Lower lobe of right lung (tissue), 2 donors: Measurements from ENCODE around the gene GLRA3. TPM values are rescaled to one million over a fixed set of nuclear protein-coding genes. Genes with fewer than 3 reads are reported as not detected.
A peak's percentile ranks its signal among the peaks of the same experiment; 100 is the strongest.

ENCODE experiments used
- ATAC-seq, 2 donors: fragments of 200-7000 bp; cut with Tn5 transposase; one replicate each; pipeline ENCODE4 v1.9.1; 2020 to 2022; ENCODE audit warnings: mild to moderate bottlenecking in 2 of 2, moderate library complexity in 2 of 2
- DNase-seq: peaks from one replicate; pipeline ENCODE4 v3.0.0-alpha.2; 2020
- H3K27ac ChIP-seq: fragments of 200-600 bp; one replicate; pipeline ENCODE4 v1.8.0; 2022
- H3K27me3 ChIP-seq: fragments of 200-600 bp; one replicate; pipeline ENCODE4 v1.8.0; 2022; ENCODE audit warnings: low read depth
- H3K36me3 ChIP-seq: fragments of 200-600 bp; one replicate; pipeline ENCODE4 v1.8.0; 2022; ENCODE audit warnings: mild to moderate bottlenecking
- H3K4me1 ChIP-seq: fragments of 200-600 bp; one replicate; pipeline ENCODE4 v1.8.0; 2022
- H3K4me3 ChIP-seq: fragments of 200-600 bp; one replicate; pipeline ENCODE4 v1.8.0; 2022; ENCODE audit warnings: mild to moderate bottlenecking
- H3K9me3 ChIP-seq: fragments of 200-600 bp; one replicate; pipeline ENCODE4 v1.8.0; 2022
- CTCF ChIP-seq: fragments of 200-600 bp; IDR thresholded peaks from one replicate; pipeline ENCODE4 v1.8.0; 2022; ENCODE audit warnings: antibody characterized with exemption, mild to moderate bottlenecking
- intact Hi-C: fragments of 100-400 bp; cut with DNase I; formaldehyde crosslinking; loops from one replicate; pipeline ENCODE4 v1.11.0; 2022
- total RNA-seq: library from RNA; stranded (reverse); fragmentation: NEBNext Ultra II Directional; extraction: Animal tissue kit (Norgen Biotek cat#: 25700); gene quantifications from one replicate; pipeline ENCODE4 v1.2.1, GENCODE V29; 2021
- donor health status: DM: no; HTN: yes; CAD: no; lungs with severe emphysema.

The GLRA3 gene
- total RNA-seq, 1 donor from 2014 or later, result not detected

DNA sequence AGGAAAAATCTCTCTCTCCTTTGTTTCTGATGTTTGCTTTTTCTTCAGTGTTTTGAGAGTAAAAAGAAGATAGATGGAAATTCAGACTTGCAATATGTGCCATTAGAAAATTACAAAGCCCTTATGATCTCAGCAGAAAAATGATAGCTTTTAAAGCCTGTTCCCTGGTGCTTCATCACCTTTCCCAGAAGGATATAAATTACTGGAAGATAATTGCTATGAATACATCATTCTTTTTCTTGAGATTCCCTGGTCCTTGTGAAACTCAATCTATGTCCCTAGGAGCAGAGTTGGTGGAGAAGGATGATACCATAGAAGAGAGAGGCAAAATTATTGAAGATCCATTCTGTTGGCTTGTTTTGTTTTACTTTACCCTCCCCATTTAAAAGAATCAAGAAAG, 86.5 kb downstream of the GLRA3 start:
- Histone ChIP-seq H3K36me3 (no peaks in the 10 kb centered on the region), H3K9me3 (no peaks in the 10 kb centered on the region), H3K4me3 (no peak overlapping the region), H3K4me1 (no peaks in the 10 kb centered on the region), H3K27ac (no peak overlapping the region), H3K27me3 (no peaks in the 10 kb centered on the region)
- no peak for ATAC-seq
- TF ChIP-seq CTCF, result no peak
- intact Hi-C loops, result no loop called here
- no peak for DNase-seq

- Histone ChIP-seq H3K36me3 (no peaks in the 10 kb centered on the region), H3K9me3 (no peaks in the 10 kb centered on the region), H3K27me3 (no peaks in the 10 kb centered on the region), H3K27ac (no peak overlapping the region), H3K4me3 (no peak overlapping the region), H3K4me1 (no peaks in the 10 kb centered on the region)
- DNase-seq (no peak), ATAC-seq (no peak)
- TF ChIP-seq CTCF, result no peak
- intact Hi-C loops, result no loop called here
Observed at GRCh38 chr4:174739576-174739975, 89.5 kb downstream of the GLRA3 start.

- intact Hi-C loops, result no loop called here
- no peak for ATAC-seq
- Histone ChIP-seq H3K9me3 (no peaks in the 10 kb centered on the region), H3K4me1 (no peaks in the 10 kb centered on the region), H3K36me3 (no peaks in the 10 kb centered on the region), H3K27me3 (no peaks in the 10 kb centered on the region), H3K27ac (no peak overlapping the region), H3K4me3 (no peak overlapping the region)
- no peak for TF ChIP-seq CTCF
- DNase-seq, result no peak
Observed at GRCh38 chr4:174734181-174734580, 94.9 kb downstream of the GLRA3 start.

- Histone ChIP-seq H3K4me1 (no peaks in the 10 kb centered on the region), H3K27me3 (no peaks in the 10 kb centered on the region), H3K36me3 (no peaks in the 10 kb centered on the region), H3K9me3 (no peaks in the 10 kb centered on the region), H3K4me3 (no peak overlapping the region), H3K27ac (peak overlapping the region; percentile 38)
- ATAC-seq (no peak), DNase-seq (no peak)
- intact Hi-C loops, result no loop called here
- TF ChIP-seq CTCF, result no peak
Observed at GRCh38 chr4:174717828-174718227, 111.2 kb downstream of the GLRA3 start.

- intact Hi-C loops, result no loop called here
Observed at GRCh38 chr4:174716986-174717770, 111.9 kb downstream of the GLRA3 start.

More at GRCh38 chr4:174716986-174717770, 111.9 kb downstream of the GLRA3 start:
- ATAC-seq (no peak), DNase-seq (no peak)
- Histone ChIP-seq H3K4me3 (no peak overlapping the region), H3K27ac (peak overlapping the region; percentile 38), H3K9me3 (no peaks in the 10 kb centered on the region), H3K36me3 (no peaks in the 10 kb centered on the region), H3K27me3 (no peaks in the 10 kb centered on the region), H3K4me1 (no peaks in the 10 kb centered on the region)
- TF ChIP-seq CTCF, result no peak
